HCT116 (cell line): ENCODE data around the gene CFAP298. TPM values are rescaled to one million over a fixed set of nuclear protein-coding genes. Genes with fewer than 3 reads are reported as not detected.

Experiments
- ATAC-seq: fragments of 200-7000 bp; cut with Tn5 transposase; 2 replicates; pipeline ENCODE4 v1.9.1; 2020; ENCODE audit warnings: mild to moderate bottlenecking, moderate library complexity
- BruUV-seq: library from RNA; stranded (reverse); fragments of 400-500 nt; replicated peaks from 2 replicates; lab custom pipeline; 2021; lab: Mats Ljungman, UMichigan
- CTCF ChIA-PET: fragments of 300-600 bp; sonication (Branson Sonifier 250); formaldehyde crosslinking; loops from one replicate; lab custom pipeline; 2021; ENCODE audit warnings: antibody characterized with exemption; lab: Charles Lee
- POLR2A ChIA-PET: fragments of 300-600, 350-600 bp; sonication (Branson Sonifier 250); formaldehyde crosslinking; loops from one replicate; lab custom pipeline; 2021; ENCODE audit warnings: antibody characterized with exemption; lab: Charles Lee
- RAD21 ChIA-PET, 2 experiments: fragments of 300-600 bp; sonication (Branson Sonifier 250); formaldehyde crosslinking; loops; one replicate each; lab custom pipeline; 2023; ENCODE audit warnings: low total read pairs in 2 of 2; ENCODE audit not compliant: uncharacterized antibody in 2 of 2, unreplicated experiment in 2 of 2, low non-redundant PET in 1 of 2; lab: Charles Lee
- DNase-seq: peaks from one replicate; pipeline ENCODE4 v3.0.0-alpha.2; 2010; ENCODE audit warnings: low read depth, low spot score
- H2AFZ ChIP-seq: fragments of 200-600 bp; shearing (Covaris generic), sonication (generic); 2 replicates; pipeline ENCODE4 v1.6.1; 2017; ENCODE audit warnings: low read depth, mixed run types, mixed read lengths, antibody characterized with exemption, low read length; ENCODE audit not compliant: poor library complexity, severe bottlenecking
- H3K27ac ChIP-seq: 2 replicates; pipeline ENCODE4 v1.5.1; 2012; ENCODE audit warnings: low read depth, low read length
- H3K27me3 ChIP-seq: fragments of 200-600 bp; sonication (generic); 2 replicates; pipeline ENCODE4 v1.6.1; 2016; ENCODE audit warnings: mixed run types, low read length, mixed read lengths; ENCODE audit not compliant: insufficient read depth
- H3K36me3 ChIP-seq, 2 experiments: fragments of 200-500 bp in 1 of 2; fragments of 200-600 bp in 1 of 2; sonication (Bioruptor generic) in 1 of 2; sonication (generic) in 1 of 2; 2 replicates each; pipeline versions ENCODE4 v1.5.1 to v1.6.1; 2014 to 2016; ENCODE audit warnings: low read length in 2 of 2, inconsistent platforms in 1 of 2, mixed read lengths in 1 of 2, mixed run types in 1 of 2; ENCODE audit not compliant: insufficient read depth in 2 of 2, control insufficient read depth in 1 of 2
- H3K4me1 ChIP-seq, 2 experiments: fragments of 200-600 bp in 1 of 2; sonication (generic) in 1 of 2; 2 replicates each; pipeline versions ENCODE4 v1.5.1 to v1.6.1; 2012 to 2017; ENCODE audit warnings: low read length in 2 of 2, inconsistent platforms in 1 of 2, mild to moderate bottlenecking in 1 of 2, mixed read lengths in 1 of 2, mixed run types in 1 of 2, moderate library complexity in 1 of 2; ENCODE audit not compliant: insufficient read depth in 2 of 2, control insufficient read depth in 1 of 2
- H3K4me2 ChIP-seq: fragments of 200-600 bp; sonication (generic); 2 replicates; pipeline ENCODE4 v1.6.1; 2017; ENCODE audit warnings: mixed run types, low read length, mixed read lengths
- H3K4me3 ChIP-seq, 2 experiments: fragments of 200-600 bp in 1 of 2; sonication (generic) in 1 of 2; replicated peaks in 1 of 2; 2 replicates each; pipeline ENCODE4 v1.5.1; 2011 to 2016; ENCODE audit warnings: low read length in 2 of 2, control low read depth in 1 of 2, low read depth in 1 of 2, mild to moderate bottlenecking in 1 of 2, mixed read lengths in 1 of 2, mixed run types in 1 of 2
- H3K79me2 ChIP-seq: fragments of 200-600 bp; sonication (generic); 2 replicates; pipeline ENCODE4 v1.6.1; 2017; ENCODE audit warnings: mild to moderate bottlenecking, mixed run types, low read length, moderate library complexity, mixed read lengths; ENCODE audit not compliant: insufficient read depth
- H3K9ac ChIP-seq: fragments of 200-600 bp; sonication (generic); 2 replicates; pipeline ENCODE4 v1.6.1; 2016; ENCODE audit warnings: low read length, mixed read lengths
- H3K9me2 ChIP-seq: fragments of 200-600 bp; sonication (generic), shearing (Covaris generic); 2 replicates; pipeline ENCODE4 v1.6.1; 2017; ENCODE audit warnings: mixed run types, mild to moderate bottlenecking, moderate library complexity; ENCODE audit not compliant: insufficient read depth
- H3K9me3 ChIP-seq, 2 experiments: fragments of 200-500 bp in 1 of 2; fragments of 200-600 bp in 1 of 2; sonication (Bioruptor generic) in 1 of 2; sonication (generic) in 1 of 2; 2 replicates each; pipeline ENCODE4 v1.6.1; 2014 to 2017; ENCODE audit warnings: low read length in 2 of 2, mixed read lengths in 2 of 2, inconsistent platforms in 1 of 2, low read depth in 1 of 2, mild to moderate bottlenecking in 1 of 2, mixed run types in 1 of 2, moderate library complexity in 1 of 2; ENCODE audit not compliant: control insufficient read depth in 1 of 2, insufficient read depth in 1 of 2
- H4K20me1 ChIP-seq: fragments of 200-600 bp; sonication (generic), shearing (Covaris generic); 2 replicates; pipeline ENCODE4 v1.6.1; 2017; ENCODE audit warnings: mixed run types, mild to moderate bottlenecking, moderate library complexity; ENCODE audit not compliant: insufficient read depth
- CBX3 ChIP-seq: IDR thresholded peaks from 2 replicates; pipeline ENCODE4 v1.6.1; 2012; ENCODE audit warnings: low read depth
- ELF1 ChIP-seq: IDR thresholded peaks from 2 replicates; pipeline ENCODE4 v1.6.1; 2012; ENCODE audit warnings: low read depth, borderline replicate concordance
- EZH2 ChIP-seq: fragments of 200-600 bp; sonication (generic); IDR thresholded peaks from 2 replicates; pipeline ENCODE4 v1.6.1; 2017; ENCODE audit warnings: antibody characterized with exemption, mixed run types
- EZH2phosphoT487 ChIP-seq: fragments of 200-600 bp; IDR thresholded peaks from 2 replicates; pipeline ENCODE4 v1.6.1; 2018; ENCODE audit warnings: antibody characterized with exemption, borderline replicate concordance
- JUND ChIP-seq: IDR thresholded peaks from 2 replicates; pipeline ENCODE4 v1.6.1; 2012
- POLR2A ChIP-seq: IDR thresholded peaks from 2 replicates; pipeline ENCODE4 v1.7.0; 2011; ENCODE audit warnings: borderline replicate concordance; ENCODE audit not compliant: insufficient read depth, insufficient read length; ENCODE audit errors: extremely low read depth
- POLR2AphosphoS5 ChIP-seq: IDR thresholded peaks from 2 replicates; pipeline ENCODE4 v1.6.1; 2011; ENCODE audit warnings: mild to moderate bottlenecking, low read depth, low read length, moderate library complexity
- SP1 ChIP-seq: IDR thresholded peaks from 2 replicates; pipeline ENCODE4 v1.6.1; 2012; ENCODE audit warnings: low read depth
- SRF ChIP-seq: IDR thresholded peaks from 2 replicates; pipeline ENCODE4 v1.6.1; 2012; ENCODE audit warnings: low read depth
- ZFX ChIP-seq: fragments of 450-650 bp; IDR thresholded peaks from 2 replicates; pipeline ENCODE4 v1.6.1; 2017
- ZNF274 ChIP-seq: fragments of 200-500 bp; sonication (Bioruptor generic); IDR thresholded peaks from 2 replicates; pipeline ENCODE4 v1.6.1; 2014; ENCODE audit warnings: mild to moderate bottlenecking, low read depth, low read length, inconsistent platforms
- intact Hi-C: fragments of 100-400 bp; cut with micrococcal nuclease; formaldehyde crosslinking; loops from 2 replicates; pipeline ENCODE4 v1.10.0; 2022
- total RNA-seq: library from RNA; stranded (reverse); gene quantifications from one replicate; pipeline ENCODE4 v1.2.1, GENCODE V29; 2021; ENCODE audit not compliant: unreplicated experiment
- TF ChIP-seq, protein P1 (sequence below): IDR thresholded peaks from 2 replicates; pipeline ENCODE4 v1.6.1; 2011; ENCODE audit warnings: mild to moderate bottlenecking, low read length, moderate library complexity; ENCODE audit not compliant: insufficient replicate concordance; ENCODE audit errors: extremely low read depth
- TF ChIP-seq, protein P2 (sequence below): IDR thresholded peaks from 2 replicates; pipeline ENCODE4 v1.6.1; 2012
- TF ChIP-seq, protein P3 (sequence below): IDR thresholded peaks from 2 replicates; pipeline ENCODE4 v1.6.1; 2012; ENCODE audit warnings: low read depth

The CFAP298 gene
- total RNA-seq, 1 experiment from 2014 or later = 58.2 TPM

DNA sequence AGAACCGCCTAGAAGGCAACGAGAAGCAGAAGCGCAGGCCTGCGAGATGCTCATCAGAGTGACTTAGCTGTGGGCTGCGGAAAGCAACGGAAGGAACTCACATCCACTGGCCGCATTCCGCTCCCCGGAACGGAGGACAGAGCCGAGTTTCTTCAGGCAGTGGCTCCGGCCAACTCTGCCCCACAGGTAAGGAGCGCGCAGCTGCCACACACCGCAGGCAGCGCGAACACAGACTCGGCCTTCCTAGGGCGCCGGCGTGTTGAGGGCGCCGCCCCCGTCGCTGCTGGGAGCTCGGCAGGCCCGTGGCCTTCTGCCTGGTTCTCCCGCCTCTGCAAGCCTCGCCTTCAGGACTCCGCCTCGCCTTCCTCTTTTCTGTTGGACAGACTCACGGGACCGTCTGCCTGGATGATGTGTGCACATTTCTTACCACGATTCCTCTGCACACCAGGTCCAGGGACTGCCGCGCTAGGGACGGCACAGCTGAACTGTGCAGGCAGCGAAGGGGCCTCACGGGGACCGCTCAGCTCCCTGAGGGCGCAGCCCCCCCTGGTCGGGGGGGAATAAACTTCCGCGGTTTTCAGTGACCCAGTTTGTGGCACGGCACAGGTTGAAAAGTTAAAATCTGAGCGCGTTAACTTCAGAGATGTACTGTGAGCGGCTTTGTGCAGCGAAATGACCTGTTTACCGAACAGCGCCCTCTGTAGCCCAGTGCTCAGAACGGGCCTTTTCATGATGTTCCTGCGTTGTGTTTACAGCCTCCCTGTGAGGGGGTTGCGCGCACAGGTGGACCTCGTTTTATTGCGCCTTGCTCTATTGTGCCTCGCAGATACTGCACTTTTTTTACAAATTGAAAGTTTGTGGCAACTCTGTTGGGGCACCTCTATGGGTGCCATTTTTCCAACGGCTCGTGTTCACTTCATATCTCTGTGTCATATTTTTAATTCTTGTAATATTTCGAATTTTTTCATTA, 42.6 kb downstream of the CFAP298 start (continued):
- TF ChIP-seq, protein P1, sequence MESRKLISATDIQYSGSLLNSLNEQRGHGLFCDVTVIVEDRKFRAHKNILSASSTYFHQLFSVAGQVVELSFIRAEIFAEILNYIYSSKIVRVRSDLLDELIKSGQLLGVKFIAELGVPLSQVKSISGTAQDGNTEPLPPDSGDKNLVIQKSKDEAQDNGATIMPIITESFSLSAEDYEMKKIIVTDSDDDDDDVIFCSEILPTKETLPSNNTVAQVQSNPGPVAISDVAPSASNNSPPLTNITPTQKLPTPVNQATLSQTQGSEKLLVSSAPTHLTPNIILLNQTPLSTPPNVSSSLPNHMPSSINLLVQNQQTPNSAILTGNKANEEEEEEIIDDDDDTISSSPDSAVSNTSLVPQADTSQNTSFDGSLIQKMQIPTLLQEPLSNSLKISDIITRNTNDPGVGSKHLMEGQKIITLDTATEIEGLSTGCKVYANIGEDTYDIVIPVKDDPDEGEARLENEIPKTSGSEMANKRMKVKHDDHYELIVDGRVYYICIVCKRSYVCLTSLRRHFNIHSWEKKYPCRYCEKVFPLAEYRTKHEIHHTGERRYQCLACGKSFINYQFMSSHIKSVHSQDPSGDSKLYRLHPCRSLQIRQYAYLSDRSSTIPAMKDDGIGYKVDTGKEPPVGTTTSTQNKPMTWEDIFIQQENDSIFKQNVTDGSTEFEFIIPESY = no peak
- no peak for TF ChIP-seq ELF1
- TF ChIP-seq EZH2phosphoT487 = no peak
- no peak for TF ChIP-seq JUND
- TF ChIP-seq SP1 = no peak
- TF ChIP-seq EZH2 = no peak
- no peak for TF ChIP-seq CBX3

DNA sequence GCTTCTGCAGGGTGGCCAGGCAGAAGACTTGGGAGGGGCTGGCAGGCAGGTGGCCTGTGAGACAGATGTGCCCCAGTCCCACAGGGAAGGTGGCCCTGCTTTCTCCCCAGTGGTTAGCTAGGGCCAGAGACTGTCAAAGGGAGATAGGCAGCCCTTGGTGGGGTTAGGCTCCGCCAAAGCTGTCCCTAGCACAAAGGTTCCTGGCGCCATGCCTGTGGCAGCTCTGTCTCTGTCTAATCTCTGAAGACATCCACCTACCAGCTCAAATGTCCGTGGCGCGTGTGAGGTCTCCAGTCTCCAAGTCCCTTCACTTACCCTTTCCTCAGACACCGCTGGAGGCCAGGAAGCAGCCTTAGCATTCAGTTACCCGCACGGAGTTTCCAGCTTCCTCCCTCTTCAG, 44.6 kb downstream of the CFAP298 start:
- TF ChIP-seq, protein P2, sequence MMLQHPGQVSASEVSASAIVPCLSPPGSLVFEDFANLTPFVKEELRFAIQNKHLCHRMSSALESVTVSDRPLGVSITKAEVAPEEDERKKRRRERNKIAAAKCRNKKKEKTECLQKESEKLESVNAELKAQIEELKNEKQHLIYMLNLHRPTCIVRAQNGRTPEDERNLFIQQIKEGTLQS = no peak
- TF ChIP-seq, protein P1 = no peak
- TF ChIP-seq, protein P3, sequence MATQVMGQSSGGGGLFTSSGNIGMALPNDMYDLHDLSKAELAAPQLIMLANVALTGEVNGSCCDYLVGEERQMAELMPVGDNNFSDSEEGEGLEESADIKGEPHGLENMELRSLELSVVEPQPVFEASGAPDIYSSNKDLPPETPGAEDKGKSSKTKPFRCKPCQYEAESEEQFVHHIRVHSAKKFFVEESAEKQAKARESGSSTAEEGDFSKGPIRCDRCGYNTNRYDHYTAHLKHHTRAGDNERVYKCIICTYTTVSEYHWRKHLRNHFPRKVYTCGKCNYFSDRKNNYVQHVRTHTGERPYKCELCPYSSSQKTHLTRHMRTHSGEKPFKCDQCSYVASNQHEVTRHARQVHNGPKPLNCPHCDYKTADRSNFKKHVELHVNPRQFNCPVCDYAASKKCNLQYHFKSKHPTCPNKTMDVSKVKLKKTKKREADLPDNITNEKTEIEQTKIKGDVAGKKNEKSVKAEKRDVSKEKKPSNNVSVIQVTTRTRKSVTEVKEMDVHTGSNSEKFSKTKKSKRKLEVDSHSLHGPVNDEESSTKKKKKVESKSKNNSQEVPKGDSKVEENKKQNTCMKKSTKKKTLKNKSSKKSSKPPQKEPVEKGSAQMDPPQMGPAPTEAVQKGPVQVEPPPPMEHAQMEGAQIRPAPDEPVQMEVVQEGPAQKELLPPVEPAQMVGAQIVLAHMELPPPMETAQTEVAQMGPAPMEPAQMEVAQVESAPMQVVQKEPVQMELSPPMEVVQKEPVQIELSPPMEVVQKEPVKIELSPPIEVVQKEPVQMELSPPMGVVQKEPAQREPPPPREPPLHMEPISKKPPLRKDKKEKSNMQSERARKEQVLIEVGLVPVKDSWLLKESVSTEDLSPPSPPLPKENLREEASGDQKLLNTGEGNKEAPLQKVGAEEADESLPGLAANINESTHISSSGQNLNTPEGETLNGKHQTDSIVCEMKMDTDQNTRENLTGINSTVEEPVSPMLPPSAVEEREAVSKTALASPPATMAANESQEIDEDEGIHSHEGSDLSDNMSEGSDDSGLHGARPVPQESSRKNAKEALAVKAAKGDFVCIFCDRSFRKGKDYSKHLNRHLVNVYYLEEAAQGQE = no peak
- no peak for TF ChIP-seq ZFX
- no peak for TF ChIP-seq SRF
- TF ChIP-seq POLR2A = no peak
- no peak for TF ChIP-seq CBX3
- no peak for TF ChIP-seq ZNF274
- no peak for TF ChIP-seq POLR2AphosphoS5
- CTCF ChIA-PET = interaction anchor here (0.9 kb wide), 1 partner anchor 32 kb away, joined by 3 read pairs; no protein-coding TSS in a partner anchor
- no peaks in the 10 kb centered on the region for H4K20me1 ChIP-seq
- H3K4me3 ChIP-seq = no peak overlapping the region
- ATAC-seq (no peak), DNase-seq (no peak)
- RAD21 ChIA-PET = no interaction called here
- no peaks in the 10 kb centered on the region for H3K79me2 ChIP-seq
- POLR2A ChIA-PET = no interaction called here
- intact Hi-C loops = no loop called here
- no TSS peak for BruUV-seq
- H3K9ac ChIP-seq = no peak overlapping the region
- no peaks in the 10 kb centered on the region for H3K27me3 ChIP-seq
- H3K9me3 ChIP-seq = no peaks in the 10 kb centered on the region; a peak in 1 of 4 replicates
- no peak overlapping the region for H2AFZ ChIP-seq
- H3K4me1 ChIP-seq = peaks cover 10 to 18% of the 10 kb centered on the region in 2 experiments; a peak in 3 of 4 replicates
- no peak overlapping the region for H3K27ac ChIP-seq
- no peak overlapping the region for H3K4me2 ChIP-seq
- no peaks in the 10 kb centered on the region for H3K9me2 ChIP-seq
- H3K36me3 ChIP-seq = no peaks in the 10 kb centered on the region
